Stimulated activated CD8-positive, alpha-beta memory T cell treated with anti-CD3 and anti-CD28 coated beads, Interleukin-7, amount 100 ng/mL, for 24 hours (primary cell): ENCODE measurements around the gene C2orf81.

ENCODE experiments used
- DNase-seq: peaks from one replicate; pipeline ENCODE4 v3.0.0-alpha.2; 2020; ENCODE audit warnings: low read depth

Gene C2orf81

GRCh38 chr2:74390606-74391005 lies 30.8 kb downstream of the C2orf81 start:
- DNase-seq: no peak

GRCh38 chr2:74387346-74387745 lies 34.1 kb downstream of the C2orf81 start:
- no peak for DNase-seq

GRCh38 chr2:74385396-74385795 lies 36.0 kb downstream of the C2orf81 start:
- DNase-seq: no peak

- DNase-seq: no peak
Measured at GRCh38 chr2:74384051-74384450, 37.4 kb downstream of the C2orf81 start.

- DNase-seq: no peak
Measured at GRCh38 chr2:74383254-74383653, 38.2 kb downstream of the C2orf81 start.

GRCh38 chr2:74381751-74382150 lies 39.7 kb downstream of the C2orf81 start:
- DNase-seq: no peak

- no peak for DNase-seq
Measured at GRCh38 chr2:74379851-74380789, 41.3 kb downstream of the C2orf81 start, which contains the start of gene DCTN1. Gene DCTN1, minus strand, starts transcription at chr2:74380311. Its CDS starts 274 bp downstream, at chr2:74380037.

GRCh38 chr2:74378007-74378406 lies 43.4 kb downstream of the C2orf81 start:
- no peak for DNase-seq

- DNase-seq: no peak
Measured at GRCh38 chr2:74375838-74376237, 45.6 kb downstream of the C2orf81 start.

- DNase-seq: no peak
Measured at GRCh38 chr2:74374509-74375205, 46.8 kb downstream of the C2orf81 start.

GRCh38 chr2:74373985-74374384 lies 47.4 kb downstream of the C2orf81 start:
- DNase-seq: no peak

- DNase-seq: no peak
Measured at GRCh38 chr2:74373221-74373676, 48.2 kb downstream of the C2orf81 start.

- no peak for DNase-seq
Measured at GRCh38 chr2:74372674-74373073, 48.7 kb downstream of the C2orf81 start.

GRCh38 chr2:74371421-74371820 lies 50.0 kb downstream of the C2orf81 start:
- DNase-seq: no peak

GRCh38 chr2:74369976-74370375 lies 51.4 kb downstream of the C2orf81 start:
- no peak for DNase-seq

GRCh38 chr2:74368499-74368898 lies 52.9 kb downstream of the C2orf81 start:
- DNase-seq: no peak

- no peak for DNase-seq
Measured at GRCh38 chr2:74367789-74368188, 53.6 kb downstream of the C2orf81 start.

GRCh38 chr2:74366036-74366435 lies 55.4 kb downstream of the C2orf81 start:
- DNase-seq: no peak

GRCh38 chr2:74364533-74365505 lies 56.6 kb downstream of the C2orf81 start:
- DNase-seq: no peak
